CD1c-positive myeloid dendritic cell (primary cell): ENCODE measurements around the gene ARF1.
A peak's percentile ranks its signal among the peaks of the same experiment; 100 is the strongest.

ENCODE experiments used
- DNase-seq: peaks from one replicate; pipeline ENCODE4 v3.0.0-alpha.2; 2016; ENCODE audit errors: extremely low spot score

Gene ARF1

DNA sequence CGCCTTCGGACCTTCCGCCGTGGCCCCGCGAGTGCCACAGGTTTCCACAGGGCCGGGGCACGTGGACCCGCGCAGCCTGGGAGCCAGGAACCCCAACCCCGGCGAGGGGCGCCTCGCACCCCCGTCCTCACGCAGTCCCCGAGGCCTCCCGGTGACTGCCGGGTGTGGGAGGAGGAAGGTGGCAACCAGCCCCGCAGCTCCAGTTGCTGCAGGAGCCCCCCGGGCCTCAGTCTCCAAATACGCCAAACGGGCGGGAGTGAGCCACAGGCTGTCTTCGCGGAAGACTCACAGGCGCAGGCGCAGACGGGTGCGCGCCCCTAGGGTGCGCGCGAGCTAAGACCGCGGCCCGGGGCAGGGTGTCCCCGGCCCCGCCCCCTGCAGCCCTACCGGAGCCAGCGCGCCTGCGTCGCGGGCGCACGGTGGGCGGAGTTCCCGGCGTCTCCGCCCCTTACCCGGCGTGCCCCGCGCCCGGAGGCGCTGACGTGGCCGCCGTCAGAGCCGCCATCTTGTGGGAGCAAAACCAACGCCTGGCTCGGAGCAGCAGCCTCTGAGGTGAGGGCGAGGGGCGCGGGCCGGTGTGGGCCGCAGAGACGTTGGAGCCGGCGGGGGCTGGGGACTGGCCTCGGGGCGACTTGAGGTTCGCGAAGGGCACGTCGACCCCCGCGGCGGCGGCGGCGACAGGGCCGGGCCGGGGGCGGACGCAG, at the start of gene ARF1:
TSS of gene ARF1 (plus strand) at position 495 of the 704 bp plus-strand sequence. CDS start 14,407 bp downstream, outside the sequence.
- peak; percentile 99 for DNase-seq

- DNase-seq = no peak
Measured at GRCh38 chr1:228033376-228033775, 49.1 kb upstream of the ARF1 start.

DNA sequence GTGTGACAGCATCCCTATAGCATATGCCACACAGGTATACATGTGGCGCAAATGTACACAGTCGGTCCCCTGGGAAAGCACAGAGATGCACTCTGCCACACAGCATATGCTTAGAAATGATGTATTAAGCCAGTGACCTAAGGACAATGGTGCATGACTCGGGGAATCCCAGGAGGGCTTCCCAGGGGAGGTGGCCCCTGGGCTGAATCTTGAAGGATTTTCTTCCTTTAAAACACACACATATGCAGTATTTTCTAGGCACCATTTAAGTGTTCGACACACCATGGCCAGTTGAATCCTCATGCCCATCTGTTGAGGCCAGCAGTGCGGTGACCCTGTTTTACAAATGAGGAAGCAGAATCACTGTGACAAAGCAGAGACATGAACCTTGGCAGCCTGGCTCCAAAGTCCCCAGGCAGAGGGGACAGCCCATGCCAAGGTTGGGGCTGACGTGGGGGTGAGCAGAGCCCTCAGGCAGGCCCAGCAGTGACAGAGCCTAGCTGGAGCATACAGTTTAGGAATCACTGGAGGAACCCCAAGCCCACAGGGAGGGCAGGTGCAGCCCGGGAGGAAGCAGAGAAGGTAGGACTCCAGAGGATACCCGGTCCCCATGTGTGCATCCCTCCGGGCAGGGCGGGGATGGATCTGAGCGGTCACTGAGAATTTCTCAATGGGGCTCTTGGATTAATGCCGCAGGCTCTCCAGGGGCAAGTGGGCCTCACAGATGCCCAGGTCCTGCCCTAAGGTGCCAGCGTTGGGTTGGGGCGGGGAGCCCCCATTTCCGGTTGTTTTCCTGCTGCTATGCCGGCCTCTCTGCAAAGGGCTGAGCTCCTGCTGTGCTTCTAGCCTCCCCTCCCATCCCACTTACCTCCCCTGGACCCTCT, 47.3 kb upstream of the ARF1 start:
- DNase-seq = no peak

DNA sequence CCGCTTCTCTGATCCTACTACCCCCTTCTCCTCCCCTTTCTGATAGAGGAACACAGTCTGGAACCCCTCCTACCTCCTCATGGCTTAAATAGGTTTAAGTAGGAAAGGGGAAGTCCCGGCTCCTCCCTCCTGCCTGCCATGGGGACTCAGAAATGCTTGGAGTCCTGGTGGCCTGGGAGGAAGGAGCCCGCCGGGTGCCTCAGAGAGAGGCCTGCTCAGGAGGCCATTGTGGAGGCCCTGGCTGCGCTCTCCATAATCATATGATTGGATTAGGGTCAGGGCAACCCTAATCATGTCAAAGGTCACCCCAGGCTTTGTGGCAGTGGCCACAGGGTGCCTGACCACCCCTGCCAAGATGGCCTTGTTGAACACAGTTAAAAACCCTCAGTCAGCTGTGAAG, 46.7 kb upstream of the ARF1 start:
- DNase-seq = peak; percentile 20

GRCh38 chr1:228036701-228037231, 45.7 kb upstream of the ARF1 start:
- no peak for DNase-seq

DNA sequence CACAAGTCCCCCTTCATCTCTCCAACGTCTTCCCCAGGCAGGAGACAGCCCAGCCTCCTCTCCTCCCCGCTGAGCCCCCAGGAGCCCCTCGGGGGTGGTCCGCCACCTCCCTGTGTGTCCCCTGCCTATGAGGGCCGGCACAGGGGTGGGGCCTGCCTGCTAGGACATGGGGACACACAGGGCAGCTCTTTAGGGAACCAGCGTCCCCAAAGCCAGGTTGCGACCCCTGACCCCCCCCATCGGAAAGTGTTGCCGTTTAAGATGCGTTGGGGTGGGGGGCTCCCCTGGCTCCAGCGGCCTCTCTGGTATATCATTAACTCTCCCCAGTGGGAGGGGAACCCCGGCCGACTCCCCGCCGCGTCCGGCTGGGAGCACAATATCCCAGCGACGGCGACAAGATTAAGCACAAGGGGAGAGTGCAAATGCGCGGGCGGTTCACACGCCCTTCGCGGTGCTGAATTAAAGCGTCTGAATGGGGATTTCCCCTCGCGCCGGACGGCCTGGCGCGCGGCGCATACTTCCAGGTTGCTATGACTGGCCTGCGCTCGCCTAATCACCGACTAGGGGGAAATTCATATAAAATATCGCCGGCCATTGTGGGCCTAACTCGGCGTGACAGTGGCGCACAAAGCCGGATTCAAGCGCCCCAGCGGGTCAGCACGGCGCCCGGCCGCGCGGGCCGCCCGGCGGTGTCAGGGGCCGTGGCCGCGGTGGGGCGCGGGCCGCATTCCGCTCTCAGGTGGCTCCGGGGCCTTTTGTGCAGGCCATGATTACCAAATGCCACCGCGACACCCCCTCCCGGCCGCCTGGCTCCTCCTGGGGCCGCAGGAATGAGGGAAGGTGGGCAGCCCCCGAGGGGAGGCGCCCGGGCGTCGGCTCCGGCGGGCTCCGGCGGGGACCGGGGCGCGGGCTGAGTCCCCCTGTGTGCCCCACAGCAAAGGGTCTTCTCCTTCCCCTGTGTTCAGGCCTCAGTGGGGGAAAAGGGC, 44.8 kb upstream of the ARF1 start:
- DNase-seq = peak; percentile 57

- DNase-seq = no peak
Measured at GRCh38 chr1:228038387-228039005, 44.0 kb upstream of the ARF1 start.

- no peak for DNase-seq
Measured at GRCh38 chr1:228039006-228039903, 43.3 kb upstream of the ARF1 start.

DNA sequence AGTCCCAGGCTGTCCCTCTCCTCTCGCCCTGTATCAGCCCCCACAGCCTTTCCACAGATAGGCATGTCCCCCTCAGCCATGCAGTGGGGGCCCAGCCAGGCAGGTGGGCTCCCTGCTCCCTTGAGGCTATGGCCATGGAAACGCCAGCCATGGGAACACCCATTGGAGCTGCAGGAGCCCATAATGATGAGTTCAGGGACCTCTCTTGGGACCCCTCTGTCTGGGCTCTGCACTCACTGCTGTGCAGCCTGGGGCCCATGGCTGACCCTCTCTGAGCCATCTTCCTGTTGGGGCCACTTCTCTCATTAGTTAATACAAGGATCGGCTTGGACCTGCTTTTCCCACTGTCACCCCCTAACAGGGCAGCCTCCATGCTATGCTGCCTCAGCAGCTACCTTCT, 42.5 kb upstream of the ARF1 start:
- no peak for DNase-seq

- DNase-seq = no peak
Measured at GRCh38 chr1:228041316-228041715, 41.2 kb upstream of the ARF1 start.

GRCh38 chr1:228042508-228042907, 40.0 kb upstream of the ARF1 start:
- DNase-seq = no peak

DNA sequence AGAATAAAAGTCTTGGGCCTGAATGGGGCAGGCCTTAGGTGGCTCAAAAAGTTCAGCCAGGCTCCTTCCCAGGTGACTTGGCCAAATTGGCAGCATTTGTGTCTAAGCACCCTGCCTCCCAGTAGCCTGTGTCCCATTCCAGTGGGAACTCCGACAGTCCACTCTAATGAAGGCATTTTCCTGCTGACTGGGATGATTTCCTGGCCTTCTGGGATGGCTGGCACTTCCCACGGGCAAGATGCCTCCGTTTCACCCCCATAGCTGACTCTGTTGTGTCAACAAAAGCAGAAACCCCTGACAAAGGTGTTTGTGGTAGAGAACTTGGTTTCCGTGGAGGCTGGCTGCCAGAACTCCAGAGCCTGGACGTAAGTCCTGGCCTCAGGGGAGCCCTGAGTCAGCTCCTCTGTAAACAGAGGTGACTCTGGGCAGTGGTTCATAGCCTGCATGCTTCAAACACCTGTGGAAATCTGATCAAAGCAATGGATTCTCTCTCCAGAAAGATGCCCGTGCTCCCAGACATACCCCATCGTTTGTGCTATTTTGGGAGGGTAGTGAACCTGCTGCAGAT, 39.1 kb upstream of the ARF1 start:
- no peak for DNase-seq

DNA sequence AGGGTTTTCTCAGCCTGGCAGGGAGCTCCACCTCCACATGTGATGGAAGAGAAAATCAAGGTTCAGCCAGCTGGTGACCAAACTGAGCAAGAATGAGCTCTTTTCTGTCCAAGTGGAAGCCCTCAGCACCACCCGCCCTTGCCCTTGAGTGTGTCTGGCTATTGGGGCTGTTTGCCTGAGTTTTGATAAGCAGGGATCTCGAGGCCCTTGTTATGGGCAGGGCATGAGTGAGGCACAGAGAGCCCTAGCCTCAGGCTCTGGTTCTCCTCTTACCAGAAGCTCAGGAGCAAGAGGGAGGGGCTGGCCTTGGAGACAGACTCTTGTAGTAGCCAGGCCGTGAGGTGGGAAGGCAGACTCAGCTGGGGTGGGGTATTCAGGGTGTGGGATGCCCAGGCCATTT, 37.5 kb upstream of the ARF1 start:
- no peak for DNase-seq

DNA sequence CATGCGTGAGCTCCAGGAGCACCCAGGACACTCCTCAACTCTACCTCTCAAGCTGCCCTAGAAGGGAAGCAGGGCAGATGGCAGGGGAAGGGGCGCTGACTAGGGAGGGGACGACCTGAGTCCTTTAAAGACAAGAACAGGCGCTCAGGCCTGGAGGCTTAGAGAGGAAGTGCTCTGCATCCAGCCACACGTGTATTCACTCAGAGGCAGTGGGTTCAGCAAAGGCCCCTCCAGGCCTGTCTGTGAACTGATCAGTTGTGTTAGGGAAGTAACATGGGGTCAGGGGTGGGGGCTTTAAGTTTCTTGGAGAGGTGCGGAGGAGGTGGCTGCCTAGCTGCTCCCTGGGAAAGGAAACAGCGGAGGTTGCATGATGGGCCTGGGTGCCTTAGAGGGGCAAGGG, 37.1 kb upstream of the ARF1 start:
- no peak for DNase-seq

GRCh38 chr1:228045871-228046270, 36.6 kb upstream of the ARF1 start:
- DNase-seq = no peak

DNA sequence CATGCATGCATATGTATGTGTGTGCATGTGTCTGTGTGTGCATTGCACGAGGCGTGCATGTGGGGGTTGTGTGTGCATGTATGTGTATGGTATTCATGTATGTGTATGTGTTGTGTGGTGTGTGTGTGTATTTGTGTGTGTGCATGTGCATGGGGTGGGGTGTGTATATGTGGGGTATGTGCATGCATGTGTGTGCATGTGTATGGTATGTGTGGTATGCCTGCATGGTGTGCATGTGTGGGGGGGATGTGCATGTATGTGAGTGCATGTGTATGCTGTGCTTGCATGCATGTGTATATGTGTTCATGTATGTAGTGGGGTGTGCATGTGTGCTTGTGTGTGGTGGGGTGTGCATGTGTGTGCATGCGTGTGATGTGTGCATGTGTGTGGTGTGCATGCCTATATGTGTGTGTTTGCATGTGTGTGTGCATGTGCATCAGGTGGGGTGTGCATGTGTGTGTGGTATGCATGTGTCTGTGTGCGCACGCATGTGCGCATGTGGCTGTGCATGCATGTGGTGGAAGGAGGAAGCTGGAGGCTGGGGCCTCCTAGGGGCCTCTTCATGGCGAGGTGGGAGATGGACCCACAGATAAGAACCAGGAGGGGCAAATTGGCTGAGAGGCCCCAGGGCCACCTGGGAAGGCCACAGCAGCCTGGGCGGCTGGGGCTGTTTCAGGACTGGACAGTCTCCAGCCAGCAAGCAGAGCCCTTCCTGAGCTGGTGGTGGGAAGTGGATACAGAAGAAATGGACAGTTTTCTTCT, 35.9 kb upstream of the ARF1 start:
- DNase-seq = no peak

GRCh38 chr1:228047183-228047466, 35.4 kb upstream of the ARF1 start:
- DNase-seq = no peak

DNA sequence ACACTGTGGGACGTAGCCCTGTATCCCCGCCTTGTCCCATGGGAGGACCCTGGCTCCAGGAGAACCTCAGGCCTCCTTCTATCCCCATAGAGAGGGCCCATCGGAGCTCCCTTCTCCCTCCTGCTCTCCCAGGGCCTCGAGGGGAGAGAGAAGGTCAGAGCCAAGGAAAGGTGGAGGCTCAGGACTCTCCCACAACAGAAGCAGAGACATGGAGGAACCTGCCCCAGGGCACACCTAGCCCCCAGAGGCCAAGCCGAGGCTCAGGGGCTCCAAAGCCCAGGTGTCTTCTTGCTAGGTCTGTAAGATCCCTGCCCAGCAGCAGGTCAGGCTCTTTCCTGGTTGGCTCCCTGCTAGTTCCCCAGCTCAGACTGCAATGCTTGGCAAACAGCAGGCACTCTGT, 34.4 kb upstream of the ARF1 start:
- no peak for DNase-seq

DNA sequence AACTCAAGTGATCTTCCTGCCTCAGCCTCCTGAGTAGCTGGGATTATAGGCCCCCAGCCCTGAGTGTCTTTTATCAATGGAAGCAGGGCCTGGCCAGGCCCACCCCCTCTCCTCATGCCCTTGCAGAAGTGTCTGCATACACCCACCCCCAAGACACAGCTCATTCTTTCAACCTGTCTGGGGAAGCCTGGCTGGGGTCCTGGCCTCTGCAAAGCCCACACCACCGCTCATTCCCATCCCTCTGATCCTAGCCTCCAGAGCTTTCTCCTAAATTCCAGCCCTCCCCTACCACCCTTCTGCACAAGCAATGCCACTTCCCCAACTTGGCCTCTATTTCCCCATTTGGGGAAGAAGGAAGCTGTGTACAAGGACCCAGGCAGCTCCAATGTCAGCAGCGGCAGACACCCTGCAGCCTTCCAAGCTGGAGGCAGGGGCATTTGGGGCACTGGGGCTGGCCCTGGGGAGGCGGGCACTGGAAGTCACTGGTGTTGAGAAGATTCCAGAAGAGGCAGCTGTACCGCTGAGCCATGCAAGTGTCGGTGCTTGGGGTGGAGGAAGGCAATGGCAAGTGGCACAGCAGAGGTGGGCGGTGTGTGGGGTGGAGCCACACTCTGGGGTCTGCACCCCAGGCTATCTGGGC, 33.7 kb upstream of the ARF1 start:
- peak; percentile 2 for DNase-seq
